Thyroid gland (tissue), 4 donors: ENCODE results near the gene COG5.

Experiments used
- CTCF ChIP-seq, 6 experiments: fragments of 200-600 bp in 3 of 6; fragments of 450-650 bp in 3 of 6; sonication (generic) in 3 of 6; IDR thresholded peaks; one replicate each; pipeline ENCODE4 v1.5.1; 2016 to 2019; ENCODE audit warnings: antibody characterized with exemption in 6 of 6, mild to moderate bottlenecking in 2 of 6, inconsistent platforms in 1 of 6, moderate library complexity in 1 of 6
- POLR2A ChIP-seq, 2 donors: fragments of 450-650 bp; IDR thresholded peaks; one replicate each; pipeline ENCODE4 v1.6.1; 2017; ENCODE audit warnings: antibody characterized with exemption in 2 of 2, mild to moderate bottlenecking in 2 of 2, moderate library complexity in 1 of 2

- TF ChIP-seq CTCF (IDR thresholded peaks at IDR 0.05) (no peak), POLR2A (IDR thresholded peaks at IDR 0.05) (no peak)
Observed at GRCh38 chr7:107543338-107543993, 20.3 kb downstream of the COG5 start.
